ENCODE measurements around the gene PDE6C.
A peak's percentile ranks its signal among the peaks of the same experiment; 100 is the strongest.

PDE6C gene

GRCh38 chr10:93701866-93702209, 89.5 kb downstream of the PDE6C start:
- peak in 1 of 2 donors; percentile 3 for DNase-seq (ENCODE audit: low read depth in 1 of 2, low spot score in 1 of 2)

GRCh38 chr10:93702210-93703001, 90.1 kb downstream of the PDE6C start, which contains the start of gene FRA10AC1:
Gene FRA10AC1 (minus strand): TSS chr10:93702592. CDS start chr10:93700106, 2,486 bp downstream.
- DNase-seq (ENCODE audit: low read depth in 1 of 2, low spot score in 1 of 2), result peak; percentile 91 to 92

GRCh38 chr10:93703066-93703465, 90.7 kb downstream of the PDE6C start:
- no peak for DNase-seq (ENCODE audit: low read depth in 1 of 2, low spot score in 1 of 2)

GRCh38 chr10:93703841-93704240, 91.5 kb downstream of the PDE6C start:
- no peak for DNase-seq (ENCODE audit: low read depth in 1 of 2, low spot score in 1 of 2)

- no peak for DNase-seq (ENCODE audit: low read depth in 1 of 2, low spot score in 1 of 2)
These were observed 92.1 kb downstream of the PDE6C start for GRCh38 chr10:93704451-93704850.

GRCh38 chr10:93707623-93708022, 95.3 kb downstream of the PDE6C start:
- no peak for DNase-seq (ENCODE audit: low read depth in 1 of 2, low spot score in 1 of 2)

GRCh38 chr10:93710333-93710909, 98.1 kb downstream of the PDE6C start:
- no peak for DNase-seq (ENCODE audit: low read depth in 1 of 2, low spot score in 1 of 2)

GRCh38 chr10:93711891-93712290, 99.6 kb downstream of the PDE6C start:
- no peak for DNase-seq (ENCODE audit: low read depth in 1 of 2, low spot score in 1 of 2)

GRCh38 chr10:93712593-93712992, 100.3 kb downstream of the PDE6C start:
- DNase-seq (ENCODE audit: low read depth in 1 of 2, low spot score in 1 of 2), result no peak

GRCh38 chr10:93715345-93715744, 103.0 kb downstream of the PDE6C start:
- no peak for DNase-seq (ENCODE audit: low read depth in 1 of 2, low spot score in 1 of 2)

All from activated CD4-positive, alpha-beta T cell treated with anti-CD3 and anti-CD28 coated beads, Interleukin-2, amount 50 U/mL, for 24 hours (primary cell).